ENCODE measurements around the gene CRTC3. TPM values are rescaled to one million over a fixed set of nuclear protein-coding genes. Genes with fewer than 3 reads are reported as not detected.
A peak's percentile ranks its signal among the peaks of the same experiment; 100 is the strongest.
"Not testable (repeated sequence)": the region's sequence is repeated elsewhere in the genome, so short reads cannot be mapped to it uniquely, and the experiment has no call there.

CRTC3 gene
- total RNA-seq, 6 experiments from 2014 or later: 8.4 to 16.2 (median 11.3) TPM

DNA sequence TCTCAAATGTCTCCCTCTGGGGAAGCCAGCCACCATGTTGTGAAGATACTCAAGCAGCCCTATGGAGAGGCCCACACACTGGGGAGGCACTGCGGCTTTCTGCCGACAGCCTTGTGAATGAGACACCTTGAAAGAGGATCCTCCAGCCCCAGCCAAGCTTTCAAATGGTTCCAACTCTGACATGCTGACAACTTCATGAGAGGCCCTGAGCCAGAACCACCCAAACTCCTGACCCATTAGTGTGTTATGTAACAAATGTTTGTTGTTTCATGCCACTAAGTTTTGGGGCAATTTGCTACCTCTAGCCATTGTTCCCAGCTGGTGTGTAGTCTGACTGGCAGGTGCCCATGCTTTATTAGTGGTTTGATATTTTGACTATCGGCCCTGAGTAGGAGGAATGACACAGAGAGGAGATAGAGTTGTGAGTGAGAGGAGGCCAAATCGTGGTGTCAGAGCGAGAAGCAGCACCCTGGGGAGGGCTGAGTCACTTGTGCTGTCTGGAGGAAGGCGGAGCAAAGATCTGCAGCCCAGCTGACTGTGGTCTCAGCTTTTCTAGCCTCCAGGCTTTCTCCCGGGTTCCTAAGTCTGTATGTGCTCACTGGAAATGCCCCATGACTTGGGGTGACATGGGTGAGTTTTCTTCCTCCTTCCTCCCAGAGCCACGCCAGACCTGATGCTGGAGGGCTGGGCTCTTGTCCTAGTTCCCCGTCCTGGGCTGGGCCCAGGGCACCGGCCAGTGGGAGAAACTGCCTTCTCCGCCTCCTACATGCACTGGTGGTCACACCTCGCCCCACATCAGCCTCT is 130.7 kb downstream of the CRTC3 start:
- WGBS (ENCODE audit: insufficient coverage, low coverage, low lambda C conversion rate, missing lambda C conversion rate): 45% methylated on average over 3 of the region's 12 CpGs
- Histone ChIP-seq H3K27me3 (no peaks in the 10 kb centered on the region), H3K4me1 (no peaks in the 10 kb centered on the region), H3K27ac (peak overlapping the region in 1 of 3 donors; percentile 43), H3K4me3 (no peak overlapping the region), H3K9me3 (no peaks in the 10 kb centered on the region), H3K36me3 (no peaks in the 10 kb centered on the region)
- intact Hi-C loops (cut with DNase I): no loop called here
- no peak for TF ChIP-seq CTCF (IDR thresholded peaks at IDR 0.05)
- peak; percentile 49 for TF ChIP-seq POLR2A (IDR thresholded peaks at IDR 0.05)
- DNase-seq: peak; percentile 48 to 65 (median 56)
- peak; percentile 26 to 62 (median 54) for ATAC-seq

DNA sequence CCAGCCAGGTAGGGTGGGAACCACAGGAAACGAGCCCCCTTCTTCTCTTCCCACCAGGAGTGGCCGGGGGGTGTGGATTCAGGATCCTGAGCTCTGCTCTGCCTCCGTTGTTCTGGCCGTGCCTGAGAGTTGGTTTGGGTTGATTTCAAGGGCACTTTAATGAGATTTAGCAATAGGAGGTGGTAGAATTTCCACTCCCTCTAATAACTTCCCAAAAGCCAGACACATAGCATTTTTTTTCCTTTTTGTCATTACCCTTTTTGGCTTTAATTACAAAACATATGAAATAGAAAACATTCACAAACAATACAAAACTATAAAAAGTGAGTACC is 131.2 kb downstream of the CRTC3 start:
- 17% methylated on average over 1 of the region's 4 CpGs for WGBS (ENCODE audit: insufficient coverage, low coverage, low lambda C conversion rate, missing lambda C conversion rate)
- peak overlapping the region in 1 of 3 donors; percentile 43 for H3K27ac ChIP-seq
- ATAC-seq; intact Hi-C loops (cut with DNase I); H3K27me3 ChIP-seq; H3K4me3 ChIP-seq; DNase-seq; H3K9me3 ChIP-seq; H3K36me3 ChIP-seq; H3K4me1 ChIP-seq: not testable (repeated sequence)

DNA sequence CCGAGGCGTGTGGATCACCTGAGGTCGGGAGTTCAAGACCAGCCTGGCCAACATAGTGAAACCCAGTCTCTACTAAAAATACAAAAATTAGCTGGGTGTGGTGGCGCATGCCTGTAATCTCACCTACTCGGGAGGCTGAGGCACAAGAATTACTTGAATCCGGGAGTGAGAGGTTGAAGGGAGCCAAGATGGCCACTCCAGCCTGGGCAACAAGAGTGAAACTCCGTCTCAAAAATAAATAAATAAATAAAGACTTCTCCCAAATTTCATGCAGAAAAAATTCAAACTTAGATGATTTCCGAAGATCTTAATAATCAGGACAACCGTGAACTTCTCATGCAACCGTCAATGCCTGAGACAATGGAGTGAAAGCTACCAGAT is 134.3 kb downstream of the CRTC3 start:
- intact Hi-C loops (cut with DNase I); H3K4me1 ChIP-seq; H3K9me3 ChIP-seq; DNase-seq; ATAC-seq; H3K27ac ChIP-seq; H3K4me3 ChIP-seq; H3K27me3 ChIP-seq; H3K36me3 ChIP-seq: not testable (repeated sequence)
- 92% methylated on average over 10 of the region's 10 CpGs for WGBS (ENCODE audit: insufficient coverage, low coverage, low lambda C conversion rate, missing lambda C conversion rate)

GRCh38 chr15:90664650-90665287 is 135.0 kb downstream of the CRTC3 start:
- no peaks in the 10 kb centered on the region for H3K9me3 ChIP-seq
- peak overlapping the region; percentile 73 to 90 (median 82) for H3K27ac ChIP-seq
- ATAC-seq (peak; percentile 55 to 65 (median 63)), DNase-seq (peak; percentile 54 to 59 (median 55))
- 82% methylated on average over 12 of the region's 28 CpGs for WGBS (ENCODE audit: insufficient coverage, low coverage, low lambda C conversion rate, missing lambda C conversion rate)
- H3K4me3 ChIP-seq: peak overlapping the region; percentile 66 to 83 (median 79)
- no peaks in the 10 kb centered on the region for H3K36me3 ChIP-seq
- H3K4me1 ChIP-seq: peaks cover 0 to 4% (median 0%) of the 10 kb centered on the region in 4 donors
- intact Hi-C loops (cut with DNase I): no loop called here
- no peaks in the 10 kb centered on the region for H3K27me3 ChIP-seq
- TF ChIP-seq CTCF (IDR thresholded peaks at IDR 0.05) (no peak), POLR2A (IDR thresholded peaks at IDR 0.05) (no peak)

- Histone ChIP-seq H3K36me3 (no peaks in the 10 kb centered on the region), H3K4me3 (peak overlapping the region; percentile 66 to 83 (median 79)), H3K27me3 (no peaks in the 10 kb centered on the region), H3K4me1 (peaks cover 0 to 4% (median 0%) of the 10 kb centered on the region in 4 donors), H3K9me3 (no peaks in the 10 kb centered on the region), H3K27ac (peak overlapping the region; percentile 73 to 90 (median 82))
- intact Hi-C loops (cut with DNase I): no loop called here
- ATAC-seq: peak; percentile 89 to 93 (median 92)
- peak; percentile 76 to 81 (median 78) for DNase-seq
- WGBS (ENCODE audit: insufficient coverage, low coverage, low lambda C conversion rate, missing lambda C conversion rate): 5% methylated on average over 25 of the region's 75 CpGs
- TF ChIP-seq POLR2A (IDR thresholded peaks at IDR 0.05) (peak; percentile 82), CTCF (IDR thresholded peaks at IDR 0.05) (no peak)
Observed at GRCh38 chr15:90665288-90666134, 135.8 kb downstream of the CRTC3 start.
